ENCODE data around the gene FAM76A. TPM values are rescaled to one million over a fixed set of nuclear protein-coding genes. Genes with fewer than 3 reads are reported as not detected.

FAM76A gene
- total RNA-seq, 1 experiment from 2014 or later = 9.7 TPM

- H3K27ac Mint-ChIP-seq (ENCODE audit: low read depth, unreplicated experiment) = no peak overlapping the region
- POLR2A ChIA-PET = no interaction called here
Observed at GRCh38 chr1:27809883-27810282, 84.1 kb downstream of the FAM76A start.

GRCh38 chr1:27811741-27812500 is 86.2 kb downstream of the FAM76A start:
- Mint-ChIP-seq H3K27me3 (ENCODE audit: insufficient read depth, unreplicated experiment) (no peaks in the 10 kb centered on the region), H3K9me3 (ENCODE audit: unreplicated experiment) (no peaks in the 10 kb centered on the region), H3K4me3 (ENCODE audit: unreplicated experiment) (no peak overlapping the region), H3K27ac (ENCODE audit: low read depth, unreplicated experiment) (no peak overlapping the region), H3K36me3 (ENCODE audit: insufficient read depth, unreplicated experiment) (peaks cover 41% of the 10 kb centered on the region), H3K4me1 (ENCODE audit: insufficient read depth, unreplicated experiment) (no peaks in the 10 kb centered on the region)
- CTCF ChIA-PET = no interaction called here
- BruUV-seq (replicated peaks) = no TSS peak
- POLR2A ChIA-PET = interaction anchor here (1.1 to 1.2 kb wide), 2 partner anchors 39 to 42 kb away, joined by 3 to 4 read pairs; partner anchors contain the start of gene STX12
- no peak for TF ChIP-seq CTCF (IDR thresholded peaks at IDR 0.05; ENCODE audit: unreplicated experiment)
- DNase-seq (ENCODE audit: unreplicated experiment) = no peak
- intact Hi-C loops (cut with micrococcal nuclease) = no loop called here

More at GRCh38 chr1:27809883-27810282, 84.1 kb downstream of the FAM76A start:
- H3K27me3 Mint-ChIP-seq (ENCODE audit: insufficient read depth, unreplicated experiment) = no peaks in the 10 kb centered on the region
- no peak overlapping the region for H3K4me3 Mint-ChIP-seq (ENCODE audit: unreplicated experiment)
- no peak for DNase-seq (ENCODE audit: unreplicated experiment)
- no peaks in the 10 kb centered on the region for H3K4me1 Mint-ChIP-seq (ENCODE audit: insufficient read depth, unreplicated experiment)
- TF ChIP-seq CTCF (IDR thresholded peaks at IDR 0.05; ENCODE audit: unreplicated experiment) = no peak
- H3K9me3 Mint-ChIP-seq (ENCODE audit: unreplicated experiment) = no peaks in the 10 kb centered on the region
- H3K36me3 Mint-ChIP-seq (ENCODE audit: insufficient read depth, unreplicated experiment) = peaks cover 31% of the 10 kb centered on the region
- intact Hi-C loops (cut with micrococcal nuclease) = no loop called here
- no TSS peak for BruUV-seq (replicated peaks)
- CTCF ChIA-PET = no interaction called here

Other genes starting within 250 kb of the FAM76A start
- 131 and 154 TPM in 2 replicates for gene WASF2, start 235.8 kb upstream of the FAM76A start, total RNA-seq (2022)
- 18.4 and 25.2 TPM in 2 replicates for gene AHDC1, start 121.8 kb upstream of the FAM76A start, total RNA-seq (2022)
- gene FGR, start 90.8 kb upstream of the FAM76A start, total RNA-seq (2022) = not detected in 2 replicates
- 3.8 and 5.8 TPM in 2 replicates for gene IFI6, start 53.8 kb upstream of the FAM76A start, total RNA-seq (2022)
- gene STX12, start 47.3 kb downstream of the FAM76A start, total RNA-seq (2022) = 34.6 and 36.1 TPM in 2 replicates
- 48.6 and 51.1 TPM in 2 replicates for gene PPP1R8, start 104.8 kb downstream of the FAM76A start, total RNA-seq (2022)
- gene THEMIS2, start 146.6 kb downstream of the FAM76A start, total RNA-seq (2022) = 1.5 and 1.7 TPM in 2 replicates
- 22.3 and 25.7 TPM in 2 replicates for gene RPA2, start 188.6 kb downstream of the FAM76A start, total RNA-seq (2022)
- gene SMPDL3B, start 209.0 kb downstream of the FAM76A start, total RNA-seq (2022) = 2.6 and 4.0 TPM in 2 replicates
- 2.8 and 4.0 TPM in 2 replicates for gene XKR8, start 234.0 kb downstream of the FAM76A start, total RNA-seq (2022)

Data from MCF 10A (cell line).